ENCODE results near the gene GLB1L3.

Gene GLB1L3

GRCh38 chr11:134363161-134363560 lies 87.0 kb downstream of the GLB1L3 start:
- no peak for DNase-seq (ENCODE audit: low read depth)

- no peak for DNase-seq (ENCODE audit: low read depth)
Measured at GRCh38 chr11:134363592-134363991, 87.4 kb downstream of the GLB1L3 start.

GRCh38 chr11:134364261-134364660 lies 88.1 kb downstream of the GLB1L3 start:
- DNase-seq (ENCODE audit: low read depth): no peak

GRCh38 chr11:134365011-134365925 lies 89.1 kb downstream of the GLB1L3 start:
- DNase-seq (ENCODE audit: low read depth): no peak

- no peak for DNase-seq (ENCODE audit: low read depth)
Measured at GRCh38 chr11:134366254-134366653, 90.1 kb downstream of the GLB1L3 start.

GRCh38 chr11:134367781-134368180 lies 91.6 kb downstream of the GLB1L3 start:
- no peak for DNase-seq (ENCODE audit: low read depth)
